ENCODE results near the gene SGCD.

SGCD gene

DNA sequence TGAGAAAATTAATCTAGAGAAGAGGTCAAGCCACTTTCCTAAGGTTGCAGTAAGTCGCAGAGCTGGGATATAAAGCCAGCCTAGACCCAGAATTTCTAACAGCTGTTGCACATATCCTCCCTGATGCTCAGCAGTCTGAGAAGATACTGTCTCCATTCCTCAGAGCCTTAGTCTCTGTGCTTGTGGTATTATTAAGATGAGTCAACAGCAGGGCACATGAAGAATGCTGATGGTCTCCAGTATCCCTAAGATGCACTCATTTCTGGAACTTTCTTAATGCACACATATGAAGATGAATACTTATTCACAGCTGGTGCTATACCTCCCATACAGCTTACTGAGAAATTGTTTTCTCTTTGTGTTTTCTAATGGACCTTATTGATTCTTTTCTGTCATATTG lies 32.5 kb downstream of the SGCD start:
- TF ChIP-seq, protein P1, sequence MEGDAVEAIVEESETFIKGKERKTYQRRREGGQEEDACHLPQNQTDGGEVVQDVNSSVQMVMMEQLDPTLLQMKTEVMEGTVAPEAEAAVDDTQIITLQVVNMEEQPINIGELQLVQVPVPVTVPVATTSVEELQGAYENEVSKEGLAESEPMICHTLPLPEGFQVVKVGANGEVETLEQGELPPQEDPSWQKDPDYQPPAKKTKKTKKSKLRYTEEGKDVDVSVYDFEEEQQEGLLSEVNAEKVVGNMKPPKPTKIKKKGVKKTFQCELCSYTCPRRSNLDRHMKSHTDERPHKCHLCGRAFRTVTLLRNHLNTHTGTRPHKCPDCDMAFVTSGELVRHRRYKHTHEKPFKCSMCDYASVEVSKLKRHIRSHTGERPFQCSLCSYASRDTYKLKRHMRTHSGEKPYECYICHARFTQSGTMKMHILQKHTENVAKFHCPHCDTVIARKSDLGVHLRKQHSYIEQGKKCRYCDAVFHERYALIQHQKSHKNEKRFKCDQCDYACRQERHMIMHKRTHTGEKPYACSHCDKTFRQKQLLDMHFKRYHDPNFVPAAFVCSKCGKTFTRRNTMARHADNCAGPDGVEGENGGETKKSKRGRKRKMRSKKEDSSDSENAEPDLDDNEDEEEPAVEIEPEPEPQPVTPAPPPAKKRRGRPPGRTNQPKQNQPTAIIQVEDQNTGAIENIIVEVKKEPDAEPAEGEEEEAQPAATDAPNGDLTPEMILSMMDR (conservative IDR thresholded peaks at IDR 0.05), result no peak
- no peak overlapping the region for H3K27ac ChIP-seq

DNA sequence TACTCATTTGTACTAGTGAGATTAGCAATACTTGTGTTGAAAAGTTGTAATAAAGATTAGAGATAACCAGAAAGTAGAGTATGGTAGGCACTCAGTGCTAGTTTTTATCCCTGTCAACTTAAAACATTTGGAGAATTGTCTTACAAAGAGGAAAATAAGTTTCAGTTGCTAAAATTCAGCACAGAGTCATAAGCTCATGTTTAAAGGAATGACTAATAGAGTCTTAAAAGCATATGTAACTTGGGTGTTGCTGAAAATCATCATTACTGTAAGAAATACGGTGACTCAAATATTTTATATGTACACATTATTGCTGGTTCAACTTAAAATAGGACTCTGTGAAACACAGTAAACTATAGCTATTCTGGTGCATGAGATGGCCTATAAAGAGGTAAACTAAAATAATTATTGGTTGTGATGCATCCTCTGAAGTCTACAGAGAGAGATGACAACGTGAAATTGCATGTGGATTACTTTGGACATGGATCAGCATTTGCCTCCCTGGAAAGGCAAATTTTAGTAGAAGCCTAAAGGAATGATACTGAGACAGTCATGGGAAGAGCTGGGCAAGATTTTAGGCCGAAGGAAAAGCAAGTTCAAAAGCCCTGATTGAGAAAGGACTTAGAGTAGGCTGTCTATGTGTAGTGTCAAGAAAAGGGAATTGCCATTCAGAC lies 34.6 kb downstream of the SGCD start:
- TF ChIP-seq, protein P1 (conservative IDR thresholded peaks at IDR 0.05), result no peak

GRCh38 chr5:156363861-156364260 lies 36.9 kb downstream of the SGCD start:
- no peak overlapping the region for H3K27ac ChIP-seq
- TF ChIP-seq, protein P1 (conservative IDR thresholded peaks at IDR 0.05), result no peak

More for the DNA sequence above, 34.6 kb downstream of the SGCD start:
- no peak overlapping the region for H3K27ac ChIP-seq

GRCh38 chr5:156366521-156366920 lies 39.6 kb downstream of the SGCD start:
- H3K27ac ChIP-seq, result no peak overlapping the region
- TF ChIP-seq, protein P1 (conservative IDR thresholded peaks at IDR 0.05), result no peak

DNA sequence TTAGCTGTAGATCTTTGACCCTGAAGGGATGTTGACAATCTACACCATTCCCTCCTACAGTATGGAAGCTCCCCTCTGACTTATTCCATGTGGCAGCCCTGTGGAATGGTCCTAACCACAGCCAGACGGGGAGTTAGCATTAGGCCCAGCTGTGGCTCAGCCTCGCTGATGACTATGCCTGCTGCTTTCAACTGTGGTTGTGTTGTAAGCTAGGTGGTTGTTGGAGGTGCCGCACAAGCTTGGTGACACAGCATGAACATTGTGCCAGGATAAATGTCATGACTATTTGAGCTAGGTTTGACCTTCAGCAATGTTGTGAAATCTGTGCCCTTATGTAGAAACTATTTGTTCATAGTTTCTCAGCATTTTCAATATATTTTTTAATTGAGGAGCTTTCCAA lies 40.6 kb downstream of the SGCD start:
- TF ChIP-seq, protein P1 (conservative IDR thresholded peaks at IDR 0.05), result no peak
- H3K27ac ChIP-seq, result no peak overlapping the region

DNA sequence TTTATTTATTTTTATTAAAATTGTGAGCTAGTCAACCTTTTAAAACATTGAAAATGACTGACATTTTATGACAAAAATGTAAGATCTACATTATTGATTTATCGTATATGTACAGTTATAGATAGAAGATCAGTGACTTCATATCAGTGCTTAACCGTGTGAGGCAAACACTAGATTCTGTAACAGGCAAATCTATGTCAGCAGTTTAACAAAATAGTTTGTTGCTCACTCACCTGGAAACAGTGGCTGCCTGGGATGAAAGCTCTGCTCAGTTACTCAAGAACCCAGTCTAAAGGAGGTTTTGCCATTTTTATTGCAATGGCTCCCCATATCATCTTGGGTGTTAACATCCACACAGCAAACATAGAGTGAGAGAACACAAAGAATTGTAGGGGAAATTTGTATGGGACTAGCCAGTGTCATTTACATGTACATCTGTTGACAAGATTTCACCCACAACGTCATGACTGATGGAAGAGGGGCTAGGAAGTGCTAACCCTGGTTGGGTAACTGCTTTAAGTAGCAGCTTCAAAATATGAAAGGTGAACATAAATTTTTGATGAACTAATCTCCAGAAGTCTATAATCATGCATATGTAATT lies 49.0 kb downstream of the SGCD start:
- TF ChIP-seq, protein P1 (conservative IDR thresholded peaks at IDR 0.05), result no peak
- no peak overlapping the region for H3K27ac ChIP-seq

DNA sequence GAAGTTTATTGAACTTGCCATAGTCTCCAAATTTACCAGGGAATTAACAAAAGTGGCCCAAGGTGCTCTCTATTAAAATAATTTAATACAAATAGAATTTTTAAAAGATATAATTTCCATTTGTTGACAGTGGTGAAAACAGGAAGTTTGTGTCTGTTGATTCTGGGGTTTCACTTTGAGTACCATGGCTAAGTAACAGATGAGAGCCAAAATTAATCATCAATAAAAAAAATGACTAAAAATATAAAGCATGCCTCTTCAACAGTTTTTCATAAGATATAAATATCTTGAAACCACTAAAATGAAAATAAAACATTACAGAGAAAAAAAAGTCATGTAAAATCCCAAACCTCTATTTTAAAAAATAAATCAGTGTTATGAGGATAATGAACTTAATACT lies 49.8 kb downstream of the SGCD start:
- TF ChIP-seq, protein P1 (conservative IDR thresholded peaks at IDR 0.05), result no peak
- H3K27ac ChIP-seq, result no peak overlapping the region
